Coronary artery (tissue), 2 donors: ENCODE data around the gene ARID5A.
A peak's percentile ranks its signal among the peaks of the same experiment; 100 is the strongest.
"Not testable (repeated sequence)": the region's sequence is repeated elsewhere in the genome, so short reads cannot be mapped to it uniquely, and the experiment has no call there.

ENCODE experiments used
- DNase-seq: peaks from one replicate; pipeline ENCODE4 v3.0.0-alpha.2; 2017; ENCODE audit warnings: low spot score
- H3K27ac ChIP-seq, 2 donors: fragments of 200-600 bp; sonication (generic); one replicate each; pipeline ENCODE4 v1.5.1; 2016 to 2019
- H3K4me3 ChIP-seq: fragments of 200-600 bp; sonication (generic); 2 replicates; pipeline ENCODE4 v1.5.1; 2016; ENCODE audit warnings: mild to moderate bottlenecking, moderate library complexity
- TF ChIP-seq, protein P1 (sequence below): fragments of 200-600 bp; sonication (generic); IDR thresholded peaks from one replicate; pipeline ENCODE4 v1.5.1; 2019; ENCODE audit warnings: antibody characterized with exemption

ARID5A gene

DNA sequence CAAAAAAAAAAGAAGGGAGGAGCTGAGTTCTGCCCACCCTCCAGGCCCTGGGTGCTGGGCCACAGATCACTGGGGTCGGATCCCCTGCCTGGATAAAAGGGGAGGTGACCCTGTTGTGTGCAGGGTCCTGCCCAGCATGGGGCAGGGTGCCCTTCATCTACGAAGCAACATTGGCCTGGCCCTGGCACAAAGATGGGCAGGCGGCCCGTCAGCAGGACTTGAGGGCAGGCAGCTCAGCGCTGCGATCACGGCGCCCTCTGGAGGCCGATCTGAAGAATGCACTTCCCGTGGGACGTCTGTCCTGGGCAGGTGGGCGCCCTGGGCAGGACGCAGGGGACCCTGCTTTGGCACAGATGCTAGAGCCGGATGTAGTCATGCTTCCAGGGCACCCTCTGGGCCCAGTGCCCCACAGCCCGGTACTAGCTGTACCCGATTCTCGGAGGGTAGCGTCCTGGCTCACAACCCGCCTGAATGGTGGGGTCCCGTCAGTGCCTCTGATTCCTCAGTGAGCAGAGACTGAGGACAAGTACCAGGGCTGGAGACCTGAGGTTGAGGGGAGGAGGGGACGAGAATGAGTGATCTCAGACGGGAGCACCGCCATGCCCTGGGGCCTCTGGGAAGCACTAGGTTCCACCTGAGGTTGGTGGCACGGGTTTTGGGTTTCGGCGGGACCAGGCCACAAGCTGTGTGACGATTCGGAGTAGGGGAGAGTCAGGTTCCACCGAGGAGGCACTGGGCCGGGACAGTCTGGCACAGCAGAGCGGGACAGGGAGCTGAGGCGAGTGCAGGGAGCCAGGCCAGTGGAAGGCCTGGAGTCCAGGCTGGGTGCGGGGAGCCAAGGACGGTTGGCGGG, 18.0 kb downstream of the ARID5A start:
- TF ChIP-seq, protein P1, sequence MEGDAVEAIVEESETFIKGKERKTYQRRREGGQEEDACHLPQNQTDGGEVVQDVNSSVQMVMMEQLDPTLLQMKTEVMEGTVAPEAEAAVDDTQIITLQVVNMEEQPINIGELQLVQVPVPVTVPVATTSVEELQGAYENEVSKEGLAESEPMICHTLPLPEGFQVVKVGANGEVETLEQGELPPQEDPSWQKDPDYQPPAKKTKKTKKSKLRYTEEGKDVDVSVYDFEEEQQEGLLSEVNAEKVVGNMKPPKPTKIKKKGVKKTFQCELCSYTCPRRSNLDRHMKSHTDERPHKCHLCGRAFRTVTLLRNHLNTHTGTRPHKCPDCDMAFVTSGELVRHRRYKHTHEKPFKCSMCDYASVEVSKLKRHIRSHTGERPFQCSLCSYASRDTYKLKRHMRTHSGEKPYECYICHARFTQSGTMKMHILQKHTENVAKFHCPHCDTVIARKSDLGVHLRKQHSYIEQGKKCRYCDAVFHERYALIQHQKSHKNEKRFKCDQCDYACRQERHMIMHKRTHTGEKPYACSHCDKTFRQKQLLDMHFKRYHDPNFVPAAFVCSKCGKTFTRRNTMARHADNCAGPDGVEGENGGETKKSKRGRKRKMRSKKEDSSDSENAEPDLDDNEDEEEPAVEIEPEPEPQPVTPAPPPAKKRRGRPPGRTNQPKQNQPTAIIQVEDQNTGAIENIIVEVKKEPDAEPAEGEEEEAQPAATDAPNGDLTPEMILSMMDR, result peak; percentile 94
- Histone ChIP-seq H3K27ac (peak overlapping the region in 1 of 2 donors; percentile 4), H3K4me3 (peak overlapping the region; percentile 54)
- peak; percentile 87 for DNase-seq

DNA sequence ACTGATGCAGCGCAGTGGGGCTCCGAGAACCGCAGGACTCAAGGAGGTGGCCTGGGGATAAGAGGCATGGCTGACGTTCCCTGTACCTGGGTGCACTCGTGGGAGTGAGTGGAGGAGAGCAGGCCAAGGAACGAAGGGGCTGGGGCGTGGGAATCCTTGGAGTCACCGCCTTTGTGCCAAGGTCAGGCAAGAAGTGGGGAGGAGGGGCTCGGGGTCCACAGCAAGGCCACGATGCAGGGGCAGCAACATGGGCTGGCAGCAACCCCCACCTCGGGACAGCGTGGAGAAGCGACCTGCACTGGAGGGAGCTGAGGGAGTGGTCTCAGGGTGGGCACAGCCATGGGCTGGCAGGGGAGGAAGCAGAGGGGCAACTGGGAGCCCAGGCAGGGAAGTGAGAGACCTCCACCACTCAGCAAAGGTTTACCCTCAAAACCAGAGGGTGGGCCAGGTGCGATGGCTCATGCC, 18.6 kb downstream of the ARID5A start:
- H3K27ac ChIP-seq, result no peak overlapping the region
- TF ChIP-seq, protein P1, result no peak
- H3K4me3 ChIP-seq, result no peak overlapping the region
- no peak for DNase-seq

DNA sequence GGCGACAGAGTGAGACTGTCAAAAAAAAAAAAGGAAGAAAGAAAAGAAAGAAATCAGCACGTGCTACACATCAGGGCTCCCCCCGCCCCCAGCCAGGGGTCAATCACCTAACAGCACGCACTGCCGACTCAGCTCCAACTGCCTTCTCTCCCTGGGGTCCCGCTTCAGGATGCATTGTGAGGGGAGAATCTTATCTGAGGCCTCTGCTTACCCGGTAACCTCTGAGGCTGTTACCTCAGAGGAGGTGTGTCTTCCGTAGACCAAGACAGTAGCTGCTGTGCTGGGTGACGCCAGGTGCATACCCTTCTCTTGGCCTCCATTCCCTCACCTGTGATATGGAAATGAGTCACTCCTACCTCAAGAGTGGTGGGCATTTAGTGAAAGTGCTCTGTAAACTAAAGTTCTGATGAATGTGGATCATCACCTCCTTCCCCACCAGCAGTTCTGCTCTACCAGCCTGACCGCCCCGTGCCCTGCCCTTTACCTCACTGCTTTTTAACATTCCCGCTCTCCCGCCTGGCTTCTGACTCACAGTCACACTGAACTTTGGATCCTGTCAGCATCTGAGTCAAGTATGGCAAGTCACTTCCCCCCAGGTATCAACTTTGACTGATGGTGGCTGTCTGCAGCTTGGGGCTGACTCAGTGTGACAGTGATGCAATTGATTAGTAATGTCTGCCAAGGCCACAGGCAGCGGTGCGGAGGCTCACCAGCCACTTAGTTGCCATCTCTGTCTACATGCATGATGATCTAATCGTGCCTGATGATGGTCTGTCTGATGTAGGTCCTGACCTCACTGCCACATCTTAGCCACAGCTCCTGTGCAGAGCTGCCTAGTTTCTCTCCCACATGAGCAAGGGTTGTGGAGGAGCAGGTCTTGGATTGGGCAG, 20.1 kb downstream of the ARID5A start:
- no peak overlapping the region for H3K4me3 ChIP-seq
- TF ChIP-seq, protein P1, result no peak
- DNase-seq, result no peak
- H3K27ac ChIP-seq, result no peak overlapping the region

DNA sequence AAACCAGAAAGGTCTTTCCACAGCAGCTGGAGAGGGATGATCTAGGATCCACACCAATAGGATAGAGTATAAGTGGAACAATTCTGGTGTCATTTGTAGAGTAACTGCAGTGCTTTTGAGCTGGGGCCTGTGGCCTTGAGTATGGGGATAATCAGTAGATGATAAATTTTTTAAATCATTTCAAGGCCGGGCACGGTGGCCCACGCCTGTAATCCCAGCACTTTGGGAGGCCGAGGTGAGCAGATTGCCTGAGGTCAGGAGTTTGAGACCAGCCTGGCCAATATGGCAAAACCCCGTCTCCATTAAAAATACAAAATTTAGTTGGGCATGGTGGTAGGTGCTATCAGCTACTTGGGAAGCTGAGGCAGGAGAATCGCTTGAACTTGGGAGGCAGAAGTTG, 20.9 kb downstream of the ARID5A start:
- not testable (repeated sequence) for DNase-seq, H3K4me3 ChIP-seq, H3K27ac ChIP-seq

DNA sequence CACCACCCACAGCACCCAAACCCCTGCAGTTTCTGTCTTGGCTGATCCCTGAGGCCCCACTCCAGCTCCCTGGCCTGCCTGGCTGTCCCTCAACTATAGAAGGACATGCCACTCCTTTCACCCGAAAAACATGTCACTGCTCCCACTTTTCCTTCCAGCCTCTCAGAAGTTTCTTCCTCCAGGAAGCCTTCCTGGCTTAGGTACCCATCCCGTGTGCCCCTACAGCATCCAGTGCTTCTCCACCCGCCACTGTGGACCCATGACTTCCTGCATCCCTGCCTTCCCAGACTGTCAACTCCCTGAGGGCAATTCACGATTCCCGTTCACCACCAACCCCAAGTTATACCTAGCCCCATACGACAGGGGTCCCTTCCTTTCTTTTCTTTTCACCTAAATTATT, 21.5 kb downstream of the ARID5A start:
- no peak for DNase-seq
- Histone ChIP-seq H3K27ac (no peak overlapping the region), H3K4me3 (no peak overlapping the region)
- TF ChIP-seq, protein P1, result no peak

DNA sequence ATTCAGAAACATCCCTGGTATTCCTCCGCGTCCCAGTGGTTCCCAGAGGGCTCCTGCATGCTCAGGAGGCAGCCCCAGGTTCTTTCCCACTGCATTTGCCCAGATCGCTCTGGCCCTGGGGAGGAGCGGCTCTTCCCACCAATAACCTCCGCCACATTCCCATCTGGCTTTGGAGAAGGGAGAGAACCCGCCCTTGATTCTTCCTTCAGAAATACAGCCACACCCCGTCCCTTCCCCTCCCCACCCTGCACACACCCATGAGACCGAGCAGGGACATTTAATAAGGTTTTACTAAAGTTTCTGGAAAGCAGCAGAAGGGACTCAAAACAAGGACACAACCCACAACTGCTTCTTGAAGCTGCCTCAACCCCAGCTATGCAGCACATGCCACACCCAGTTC, 21.9 kb downstream of the ARID5A start:
- DNase-seq, result no peak
- TF ChIP-seq, protein P1, result no peak
- H3K4me3 ChIP-seq, result no peak overlapping the region
- no peak overlapping the region for H3K27ac ChIP-seq

DNA sequence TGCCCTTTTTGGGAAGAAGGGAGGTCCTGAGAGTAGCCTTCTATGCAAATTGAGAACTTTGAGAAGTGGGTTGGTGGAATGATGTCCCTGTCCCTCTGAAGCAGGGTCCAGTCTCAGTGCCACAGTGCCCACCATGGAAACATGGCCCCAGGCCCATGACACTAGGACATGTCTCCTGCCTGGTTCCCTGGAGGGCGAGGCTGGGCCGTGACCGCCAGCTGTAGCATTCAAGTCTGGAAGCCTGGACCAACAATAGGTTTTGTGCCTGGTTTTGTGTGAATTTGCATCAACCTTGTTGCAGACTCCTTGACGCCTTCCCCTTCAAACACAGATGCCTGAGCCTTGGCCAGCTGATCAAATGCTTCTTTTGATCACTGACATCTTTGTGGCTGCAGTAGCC, 27.5 kb downstream of the ARID5A start:
- TF ChIP-seq, protein P1, result no peak
- no peak overlapping the region for H3K4me3 ChIP-seq
- no peak overlapping the region for H3K27ac ChIP-seq
- DNase-seq, result no peak
